Hematopoietic multipotent progenitor cell treated with erythropoietin and hydrocortisone succinate and interleukin-3 and kit ligand, for 8 days (in vitro differentiated cells): ENCODE results near the gene MON1A.
"Not testable (repeated sequence)": the region's sequence is repeated elsewhere in the genome, so short reads cannot be mapped to it uniquely, and the experiment has no call there.

ENCODE experiments used
- DNase-seq: peaks from one replicate; pipeline ENCODE4 v3.0.0-alpha.2; 2015

The MON1A gene

DNA sequence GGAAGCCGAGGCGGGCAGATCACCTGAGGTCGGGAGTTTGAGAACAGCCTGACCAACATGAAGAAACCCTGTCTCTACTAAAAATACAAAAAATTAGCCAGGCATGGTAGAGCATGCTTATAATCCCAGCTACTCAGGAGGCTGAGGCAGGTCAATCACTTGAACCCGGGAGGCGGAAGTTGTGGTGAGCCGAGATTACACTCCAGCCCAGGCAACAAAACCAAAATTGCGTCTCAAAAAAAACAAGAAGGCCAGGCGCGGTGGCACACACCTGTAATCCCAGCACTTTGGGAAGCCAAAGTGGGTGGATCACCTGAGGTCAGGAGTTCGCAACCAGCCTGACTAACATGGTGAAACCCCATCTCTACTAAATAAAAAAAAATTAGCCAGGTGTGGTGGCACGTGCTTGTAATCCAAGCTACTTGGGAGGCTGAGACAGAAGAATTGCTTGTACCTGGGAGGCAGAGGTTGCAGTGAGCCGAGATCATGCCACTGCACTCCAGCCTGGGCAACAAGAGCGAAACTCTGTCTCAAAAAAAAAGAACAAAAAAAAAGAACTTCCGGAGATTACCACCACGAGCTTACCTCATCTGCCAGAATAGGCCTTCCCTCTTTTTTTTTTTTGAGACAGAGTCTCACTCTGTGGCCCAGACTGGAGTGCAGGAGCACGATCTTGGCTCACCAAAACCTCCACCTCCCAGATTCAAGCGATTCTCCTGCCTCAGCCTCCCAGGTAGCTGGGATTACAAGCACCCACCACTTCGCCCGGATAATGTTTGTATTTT is 11.6 kb downstream of the MON1A start:
- not testable (repeated sequence) for DNase-seq

DNA sequence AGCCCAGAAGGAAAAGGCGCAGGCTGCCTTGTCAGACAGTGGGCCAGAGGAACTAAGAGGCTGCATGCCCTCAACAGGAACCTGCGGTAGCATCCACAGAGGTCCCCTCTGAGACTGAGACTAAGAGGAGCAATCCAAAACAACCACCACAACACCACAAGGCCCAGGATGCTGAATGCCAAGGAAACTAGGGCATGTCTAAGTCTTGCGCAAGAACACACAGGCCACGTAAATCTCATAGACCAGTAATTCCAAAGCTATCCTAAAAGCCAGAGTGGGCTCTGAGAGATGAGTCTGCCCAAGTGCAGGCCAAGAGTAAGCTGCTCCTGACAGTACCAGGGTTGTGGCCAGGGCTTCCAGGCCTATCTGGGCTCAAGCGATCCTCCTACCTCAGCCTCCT is 12.9 kb downstream of the MON1A start:
- DNase-seq = no peak

DNA sequence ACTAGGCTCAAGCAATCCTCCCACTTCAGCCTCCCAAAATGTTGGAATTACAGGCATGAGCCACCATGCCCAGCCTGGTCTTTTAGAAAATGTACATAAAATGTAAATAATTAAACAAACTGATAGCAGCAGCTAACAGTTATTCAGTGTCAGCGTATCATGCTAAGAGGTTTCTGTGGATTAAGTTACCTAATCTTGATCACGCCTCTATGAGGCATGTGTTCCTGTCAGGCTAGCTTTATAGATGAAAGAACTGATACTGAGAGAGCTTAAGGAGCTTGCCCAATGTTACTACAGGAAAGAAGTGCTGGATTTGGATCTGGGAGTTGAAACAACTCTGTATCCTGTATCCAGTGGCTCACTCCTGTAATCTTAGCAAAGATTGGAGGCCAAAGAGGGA is 14.7 kb downstream of the MON1A start:
- no peak for DNase-seq

DNA sequence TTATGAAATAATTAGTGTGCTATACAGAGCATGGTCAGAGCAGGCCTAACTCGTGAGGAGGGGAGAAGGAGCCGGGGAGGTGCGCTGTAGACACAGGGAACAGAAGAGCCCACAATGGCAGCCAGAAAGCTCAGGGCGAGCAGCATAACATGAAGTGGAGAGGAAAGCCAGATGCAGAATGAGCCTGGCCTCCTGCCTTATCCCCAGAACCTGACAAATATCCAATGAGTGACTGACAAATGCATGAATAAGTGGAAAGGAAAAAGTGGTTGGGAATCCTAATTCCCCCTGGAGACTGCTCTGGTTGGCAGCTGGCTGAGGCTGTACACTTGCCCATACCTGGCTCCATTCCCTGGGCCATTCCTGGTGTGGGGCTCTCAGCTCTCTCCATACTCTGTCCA is 16.7 kb downstream of the MON1A start:
- DNase-seq = no peak

DNA sequence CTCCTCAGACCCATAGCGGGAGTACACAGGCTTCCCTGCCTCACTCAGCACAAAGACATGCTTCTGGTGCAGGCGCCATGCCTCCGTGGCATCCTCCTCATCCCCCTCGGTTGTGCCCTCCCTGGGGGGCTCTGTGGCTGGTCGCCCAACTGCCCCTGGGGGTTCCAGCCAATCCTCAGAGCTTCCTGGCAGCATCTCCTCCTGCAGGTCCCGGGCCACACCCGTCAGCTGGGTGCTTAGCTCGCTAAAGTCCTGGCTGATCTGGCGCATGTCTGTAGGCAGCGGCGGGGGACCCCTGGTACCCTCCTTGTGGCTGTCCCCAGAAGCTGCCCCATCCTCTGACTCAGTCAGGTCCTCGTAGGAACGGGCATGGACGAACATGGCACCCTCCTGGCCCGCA is 18.0 kb downstream of the MON1A start:
- no peak for DNase-seq

DNA sequence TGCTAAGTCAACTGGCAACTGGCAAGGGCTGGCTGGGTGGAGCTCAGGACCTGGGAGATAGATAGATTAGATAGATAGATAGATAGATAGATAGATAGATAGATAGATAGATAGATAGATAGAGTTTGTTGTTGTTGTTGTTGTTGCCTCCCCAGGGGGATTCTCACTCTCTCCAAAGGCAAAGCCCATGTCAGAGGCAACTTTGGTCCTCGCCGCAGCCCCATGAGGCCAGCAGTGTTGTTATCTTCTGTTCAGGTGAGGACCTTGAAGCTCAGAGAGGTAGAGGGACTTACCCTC is 18.5 kb downstream of the MON1A start:
- DNase-seq = no peak

DNA sequence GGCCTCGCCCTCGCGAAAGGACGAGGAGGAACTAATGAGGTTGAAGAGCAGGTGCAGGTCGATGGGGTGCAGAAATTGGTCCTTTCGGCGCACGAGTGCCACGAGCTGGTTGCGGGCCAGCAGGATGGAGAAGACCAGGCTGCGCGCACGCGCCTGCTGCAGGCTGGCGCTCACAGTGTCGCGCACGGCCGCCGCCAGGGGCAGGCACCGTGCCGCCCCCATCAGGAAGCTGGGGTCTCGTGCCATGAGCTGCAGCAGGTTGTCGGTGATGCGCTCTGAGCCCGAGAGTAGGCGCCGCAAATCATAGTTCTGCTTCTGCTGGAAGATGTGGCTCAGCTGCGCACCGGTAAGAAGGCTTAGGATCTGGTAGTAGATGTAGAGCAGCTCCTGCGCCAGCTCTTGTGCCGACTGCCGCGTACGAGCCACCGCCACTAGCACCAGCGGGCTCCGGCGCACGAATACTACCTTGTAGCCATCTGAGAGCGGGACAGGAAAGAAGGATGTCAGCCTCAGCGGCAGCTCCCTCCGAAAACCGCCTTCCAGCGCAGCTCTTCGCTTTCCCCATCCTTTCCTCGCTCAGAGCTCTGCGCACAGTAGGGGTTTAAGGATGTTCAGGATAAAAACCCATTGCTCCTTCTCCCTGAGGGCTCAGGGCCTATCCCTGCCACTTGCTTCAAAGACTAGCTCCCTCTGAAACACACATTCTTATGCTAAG is 19.0 kb downstream of the MON1A start:
- no peak for DNase-seq

DNA sequence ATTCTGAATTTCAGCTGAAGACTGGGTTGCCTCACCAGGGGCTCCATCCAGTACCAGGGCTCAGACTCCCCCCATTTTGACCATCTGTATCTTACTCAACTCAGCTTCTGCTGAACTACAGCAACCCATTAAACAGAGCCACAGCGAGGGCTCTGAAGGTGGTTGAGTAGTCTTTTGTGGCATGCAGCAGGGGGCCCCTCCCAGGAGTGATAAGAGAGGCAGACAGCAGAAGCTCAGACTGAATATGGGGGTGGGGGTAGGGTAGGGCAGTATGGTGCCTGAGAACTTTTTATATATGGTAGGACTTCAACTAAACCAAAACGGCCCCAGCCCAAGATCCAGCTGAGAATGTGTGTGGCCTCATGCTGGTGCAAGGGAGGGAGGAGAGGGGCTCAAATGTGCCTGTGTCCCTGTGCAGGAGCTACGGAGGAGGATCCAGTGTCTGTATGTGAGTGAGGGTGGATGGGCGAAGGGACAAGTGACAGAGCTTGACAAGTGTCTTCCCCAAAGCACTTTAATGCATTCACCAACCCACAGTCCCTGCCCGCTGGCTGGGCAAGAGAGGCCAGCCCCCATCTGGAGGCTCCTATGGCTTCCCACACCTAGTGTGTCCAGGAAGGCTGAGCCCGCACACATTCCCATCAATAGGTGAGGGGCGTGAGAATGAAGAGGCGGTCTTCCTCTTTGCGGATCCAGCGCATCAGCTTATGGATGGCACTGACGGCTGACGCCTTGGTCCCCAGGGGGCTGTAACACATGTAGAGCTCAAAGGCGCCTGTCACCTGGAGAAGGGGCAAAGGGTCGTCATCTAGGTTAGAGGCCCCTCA is 21.0 kb downstream of the MON1A start:
- DNase-seq = peak; percentile 76

DNA sequence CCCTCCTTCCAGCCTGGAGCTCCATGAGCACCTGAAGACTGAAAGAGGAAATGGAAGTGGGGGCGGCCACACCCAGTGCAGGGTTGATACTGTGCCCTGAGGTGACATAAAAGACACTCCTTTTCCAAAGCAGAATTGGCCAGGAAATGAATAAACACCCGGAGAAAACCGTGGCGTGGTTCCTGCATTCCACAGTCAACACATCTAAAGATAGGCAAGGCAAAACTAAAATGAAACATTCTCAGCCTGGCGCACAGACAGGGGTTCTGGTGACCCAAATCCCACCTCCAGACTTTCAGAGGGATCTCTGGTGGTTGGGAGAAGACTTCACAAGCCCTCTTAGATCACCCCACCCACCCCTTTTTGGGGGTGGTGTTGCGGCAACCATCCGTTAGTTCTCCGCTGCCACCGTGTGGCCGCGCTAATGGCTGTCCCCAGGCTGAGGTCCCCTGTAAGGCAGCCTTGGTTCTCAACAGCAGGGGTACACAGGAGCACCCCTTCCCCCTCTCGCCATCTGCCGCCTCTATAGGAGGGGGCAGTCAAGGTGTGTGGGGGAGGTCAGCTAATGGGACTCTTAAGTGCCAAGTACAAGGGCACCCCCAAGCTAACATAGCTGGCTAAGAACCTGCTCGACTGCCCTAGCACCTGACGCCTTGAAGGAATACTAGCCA is 23.4 kb downstream of the MON1A start:
- peak; percentile 75 for DNase-seq

DNA sequence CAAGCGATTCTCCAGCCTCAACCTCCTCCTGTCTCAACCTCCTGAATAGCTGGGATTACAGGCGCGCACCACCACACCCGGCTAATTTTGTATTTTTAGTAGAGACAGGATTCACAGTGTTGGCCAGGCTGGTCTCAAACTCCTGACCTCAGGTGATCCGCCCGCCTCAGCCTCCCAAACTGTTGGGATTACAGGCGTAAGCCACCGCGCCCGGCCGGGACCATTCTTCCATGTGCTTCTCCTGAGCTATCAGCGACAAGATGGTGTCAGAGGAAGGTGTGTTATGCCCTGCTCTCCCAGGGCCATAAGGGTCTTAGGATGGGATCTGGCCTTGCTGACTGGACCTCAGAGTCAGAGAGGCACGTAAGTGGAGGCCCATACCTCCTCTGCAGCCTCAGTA is 25.2 kb downstream of the MON1A start:
- not testable (repeated sequence) for DNase-seq

DNA sequence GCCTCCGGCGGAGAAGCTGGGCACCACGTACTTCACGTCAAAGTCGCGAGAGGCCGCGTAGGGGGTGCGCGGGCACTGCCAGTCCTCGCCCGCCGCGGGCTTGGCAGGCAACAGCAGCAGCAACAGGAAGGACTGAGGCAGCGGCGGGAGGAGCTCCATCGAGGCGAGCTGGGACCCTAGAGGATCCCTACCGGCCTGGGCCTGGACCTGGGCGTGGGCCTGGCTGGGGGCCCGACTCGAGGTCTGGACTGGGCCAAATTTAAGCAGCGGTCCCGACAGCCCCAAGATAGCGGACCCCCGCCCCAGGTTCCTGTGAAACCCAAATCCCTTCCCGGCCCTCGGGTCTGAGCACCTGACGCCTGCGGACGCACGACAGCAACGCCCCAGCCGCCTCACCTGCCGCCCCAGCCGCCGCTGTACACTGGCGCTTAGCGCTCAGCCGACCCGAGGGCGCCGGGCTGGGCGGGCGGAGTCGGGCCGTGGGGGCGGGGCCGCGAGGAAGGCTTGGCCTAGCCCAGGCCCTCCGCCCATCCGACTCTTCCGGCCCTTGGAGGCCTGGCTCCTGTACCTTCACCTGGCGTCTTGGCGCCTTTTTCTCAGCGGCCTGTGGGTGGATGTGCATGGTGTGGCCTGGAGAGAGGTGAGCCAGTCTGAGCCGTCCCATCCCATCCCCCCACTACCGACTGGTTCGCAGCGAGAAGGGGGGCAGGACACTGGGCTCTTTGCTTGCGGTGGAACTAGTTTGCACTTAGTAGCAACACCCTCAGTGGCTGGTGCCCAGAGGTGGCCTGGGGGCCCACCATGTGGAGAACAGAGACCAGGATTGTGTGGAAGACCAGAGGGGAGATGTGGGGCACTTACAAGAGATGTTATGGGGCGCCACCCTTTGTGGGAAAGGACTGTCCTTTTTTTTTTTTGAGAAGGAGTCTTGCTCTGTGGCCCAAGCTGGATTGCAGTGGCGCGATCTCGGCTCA is 25.9 kb downstream of the MON1A start, which contains the start of gene MST1R:
TSS of gene MST1R (minus strand) at position 423 of the 974 bp plus-strand sequence. CDS start at position 159, 264 bp downstream.
- DNase-seq = peak; percentile 79

DNA sequence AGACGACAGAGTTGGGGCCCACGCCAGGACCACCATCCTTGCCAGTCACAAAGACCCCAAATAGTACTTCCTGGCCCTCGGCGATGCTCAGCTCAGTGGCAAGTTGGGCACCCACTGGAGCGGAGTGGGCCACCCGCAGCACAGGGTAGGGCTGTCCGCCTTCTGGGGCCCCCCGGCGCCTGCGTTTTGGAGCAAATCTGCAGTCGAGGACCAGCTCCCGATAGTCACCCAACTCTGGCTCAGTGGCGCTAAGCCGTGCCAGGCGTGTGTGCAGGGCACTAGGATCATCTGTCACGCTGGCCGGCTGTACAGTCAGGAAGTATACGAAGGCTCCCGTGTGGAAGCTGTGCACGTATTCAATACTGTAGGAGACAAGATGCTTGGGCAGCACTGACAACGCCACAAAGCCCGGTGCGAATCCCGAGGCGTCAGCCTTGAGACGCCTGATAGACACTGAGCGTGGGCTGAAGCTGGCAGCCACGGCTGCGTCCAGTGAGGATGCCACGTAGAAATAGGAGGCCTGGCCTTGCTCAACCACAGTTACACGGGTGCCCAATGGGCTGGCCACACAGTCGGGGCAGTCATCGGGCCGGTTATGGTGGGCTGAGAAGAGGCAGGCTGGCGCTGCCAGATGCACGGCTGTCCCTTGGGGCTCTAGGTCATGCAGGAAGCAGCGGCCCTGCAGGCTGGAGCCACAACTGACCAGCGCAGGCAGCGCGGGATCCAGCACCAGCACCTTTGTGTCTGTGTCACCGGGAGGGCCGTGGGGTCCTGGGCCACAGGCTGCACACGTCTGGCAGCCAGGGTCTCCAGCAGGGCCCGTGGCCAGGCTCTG is 26.9 kb downstream of the MON1A start:
- DNase-seq = no peak

DNA sequence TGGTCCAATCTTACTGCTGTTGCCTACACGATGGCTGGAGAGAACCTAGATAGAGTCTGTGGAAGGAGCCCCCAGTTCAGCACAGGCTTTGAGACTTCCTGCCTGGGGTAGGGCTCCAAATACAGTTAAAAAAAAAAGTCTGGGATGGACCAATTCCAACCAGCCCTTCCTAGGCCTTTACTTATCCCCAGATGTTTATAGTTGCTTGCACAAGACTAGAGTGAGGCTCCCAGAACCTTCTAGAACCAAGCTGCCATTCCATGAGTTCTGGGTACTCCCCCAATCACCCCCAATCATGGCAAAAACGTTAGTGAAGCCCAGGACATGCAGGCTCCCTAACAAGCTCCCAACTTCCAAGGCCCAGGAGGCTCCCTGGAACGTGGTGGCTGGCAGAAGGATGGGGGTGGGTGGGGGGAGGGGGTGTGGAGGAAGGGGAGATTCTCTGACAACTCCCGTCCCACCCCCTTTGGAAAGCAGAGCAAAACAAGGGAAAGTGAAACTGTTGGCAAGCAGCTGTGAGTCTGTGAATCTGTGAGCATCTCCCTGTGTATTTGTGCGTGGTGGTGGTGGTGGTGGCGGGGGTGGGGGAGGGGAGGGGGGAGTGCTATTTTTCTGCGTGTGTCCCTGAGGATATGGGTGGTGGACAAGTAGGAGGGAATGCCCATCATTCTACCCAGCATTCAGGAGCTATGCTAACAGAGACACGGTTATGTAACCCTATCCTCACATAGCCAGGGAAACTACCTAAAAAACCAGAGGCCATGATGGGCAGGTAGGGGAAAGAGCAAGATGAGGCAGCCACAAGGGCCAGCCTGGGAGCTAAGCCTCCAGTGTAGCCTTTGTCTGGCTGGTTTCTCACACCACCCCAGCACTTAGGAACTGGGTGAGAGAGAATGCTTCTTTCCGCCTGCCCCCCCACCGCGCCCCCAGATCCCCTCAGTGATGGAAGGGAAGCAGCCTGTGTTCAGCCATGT is 28.0 kb downstream of the MON1A start:
- DNase-seq = no peak

DNA sequence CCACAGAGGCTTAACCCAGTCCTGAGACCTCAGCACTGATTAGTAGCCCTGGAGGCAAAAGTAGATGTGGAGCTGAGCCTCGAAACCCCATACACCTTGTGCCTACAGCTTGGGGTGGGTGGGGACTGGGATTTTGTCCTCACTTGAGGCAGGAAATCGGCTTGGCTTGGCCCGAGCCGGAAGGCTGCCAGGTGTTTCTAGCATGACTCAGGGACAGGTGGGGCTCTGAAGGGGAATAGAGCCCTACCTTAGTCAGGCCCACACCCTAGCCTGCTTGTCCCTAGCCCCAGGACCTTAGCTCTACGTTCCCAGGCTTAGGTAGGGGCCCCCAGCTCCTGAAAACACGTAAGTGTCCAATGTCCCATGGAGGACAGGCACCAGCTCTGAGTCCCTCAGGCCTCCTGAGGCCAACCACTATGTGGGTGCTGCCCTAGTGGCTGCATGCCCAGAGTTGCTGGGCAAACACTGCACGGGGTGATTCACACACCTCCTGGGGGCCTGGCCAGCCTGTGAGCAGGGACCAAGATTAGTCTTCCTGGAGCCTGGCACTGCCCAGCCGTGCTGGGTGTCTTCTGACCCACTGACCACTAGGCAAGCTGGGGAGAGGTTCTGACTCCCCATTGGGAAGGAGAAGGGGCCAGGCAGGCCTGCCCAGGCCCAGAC is 29.0 kb downstream of the MON1A start:
- DNase-seq = no peak

DNA sequence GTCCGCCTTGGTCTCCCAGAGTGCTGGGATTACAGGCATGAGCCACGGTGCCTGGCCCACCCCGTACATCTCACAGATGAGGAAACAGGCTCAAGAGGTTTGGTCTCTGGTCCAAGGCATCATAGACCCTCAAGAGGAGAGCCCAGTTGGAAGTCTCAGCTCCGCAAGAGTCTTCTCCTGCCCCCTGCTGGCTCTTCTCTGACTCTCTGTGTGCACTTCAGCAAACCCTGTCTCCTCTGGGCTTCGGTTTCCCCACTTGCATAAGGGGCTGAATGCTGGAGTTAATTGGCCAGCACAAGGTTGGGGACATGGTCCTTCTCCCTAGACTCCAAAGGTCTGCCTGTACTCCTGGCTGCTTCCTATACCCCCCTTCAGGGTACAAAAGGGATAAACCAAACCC is 29.8 kb downstream of the MON1A start:
- peak; percentile 46 for DNase-seq

DNA sequence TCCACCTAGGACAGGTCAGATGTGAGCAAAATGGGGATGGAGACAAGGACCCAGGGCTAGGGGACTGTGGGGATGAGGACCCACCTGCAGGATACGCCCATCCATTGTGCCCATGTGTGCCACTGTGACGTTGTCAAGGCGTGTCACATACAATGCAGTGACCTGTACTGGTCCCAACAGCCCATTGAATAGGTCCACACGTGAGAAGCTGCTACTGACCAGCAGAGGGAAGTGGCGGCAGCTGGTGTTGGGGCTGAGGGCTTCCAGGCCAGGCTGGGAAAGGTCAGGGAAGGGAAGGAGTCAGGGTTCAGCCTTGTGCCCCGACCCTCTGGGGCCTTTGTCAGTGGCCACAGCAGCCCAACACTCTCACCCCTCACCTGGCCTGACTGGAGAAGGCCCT is 30.6 kb downstream of the MON1A start:
- no peak for DNase-seq

DNA sequence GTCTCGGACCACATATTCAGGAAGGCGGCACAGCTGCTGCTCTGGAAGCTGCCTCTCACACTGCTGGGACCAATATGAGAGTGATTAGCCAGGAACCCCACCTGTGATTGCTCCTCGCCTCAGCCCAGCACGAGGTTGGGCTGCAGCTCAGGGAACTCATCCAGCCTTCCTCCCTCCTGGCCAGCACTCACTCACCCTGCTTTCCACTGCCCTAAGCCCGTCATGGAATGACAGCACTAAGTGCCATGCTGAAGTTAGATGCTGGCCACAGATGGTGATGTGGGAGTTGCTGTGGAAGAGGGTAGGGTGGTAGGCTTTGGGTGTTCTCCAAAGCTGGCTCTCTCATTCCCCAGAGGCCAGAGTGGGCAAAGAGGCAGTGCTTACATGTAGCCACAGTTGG is 33.3 kb downstream of the MON1A start:
- no peak for DNase-seq

DNA sequence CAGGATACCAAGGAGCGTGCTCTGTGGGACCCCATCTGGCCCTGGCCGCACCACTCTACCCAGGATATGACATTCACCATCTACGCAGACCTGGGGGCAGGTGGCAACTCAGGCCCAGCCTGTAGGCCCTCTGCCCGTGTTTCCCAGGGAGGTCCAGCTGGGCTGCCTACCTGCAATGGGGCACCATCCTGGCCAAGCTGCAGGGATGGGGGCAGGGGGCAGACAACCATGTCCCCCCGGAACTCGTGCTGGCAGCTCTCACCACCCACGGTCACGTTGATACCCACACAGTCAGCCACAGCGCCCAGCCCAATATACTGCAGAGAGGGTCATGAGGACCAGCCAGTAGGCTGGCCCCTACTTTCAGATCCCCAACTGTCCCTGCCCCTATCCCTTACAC is 33.8 kb downstream of the MON1A start:
- DNase-seq = no peak

DNA sequence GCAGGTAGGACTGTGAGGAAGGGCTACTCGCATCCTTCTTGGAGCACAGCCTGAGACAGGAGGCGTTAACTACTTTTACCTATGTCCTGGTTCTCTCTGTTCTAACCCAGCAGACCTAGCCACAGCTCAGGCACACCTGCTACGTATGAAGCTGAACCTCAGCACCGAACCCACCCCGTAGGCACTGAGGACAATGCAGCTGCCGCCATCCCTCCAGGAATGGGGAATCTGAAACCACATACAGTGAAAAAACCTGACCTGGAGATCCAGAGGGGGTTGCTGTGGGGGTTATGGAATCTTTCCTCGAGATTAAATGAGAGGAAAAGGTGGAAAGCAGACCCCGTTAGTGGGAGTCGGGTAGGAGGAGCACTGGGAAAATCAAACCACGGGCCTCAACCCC is 40.3 kb downstream of the MON1A start:
- no peak for DNase-seq
